ENCODE data around the gene SERBP1. TPM values are rescaled to one million over a fixed set of nuclear protein-coding genes. Genes with fewer than 3 reads are reported as not detected.
"Not testable (repeated sequence)": the region's sequence is repeated elsewhere in the genome, so short reads cannot be mapped to it uniquely, and the experiment has no call there.

Gene SERBP1
- total RNA-seq, 4 donors from 2014 or later, result 115 to 307 (median 143) TPM

DNA sequence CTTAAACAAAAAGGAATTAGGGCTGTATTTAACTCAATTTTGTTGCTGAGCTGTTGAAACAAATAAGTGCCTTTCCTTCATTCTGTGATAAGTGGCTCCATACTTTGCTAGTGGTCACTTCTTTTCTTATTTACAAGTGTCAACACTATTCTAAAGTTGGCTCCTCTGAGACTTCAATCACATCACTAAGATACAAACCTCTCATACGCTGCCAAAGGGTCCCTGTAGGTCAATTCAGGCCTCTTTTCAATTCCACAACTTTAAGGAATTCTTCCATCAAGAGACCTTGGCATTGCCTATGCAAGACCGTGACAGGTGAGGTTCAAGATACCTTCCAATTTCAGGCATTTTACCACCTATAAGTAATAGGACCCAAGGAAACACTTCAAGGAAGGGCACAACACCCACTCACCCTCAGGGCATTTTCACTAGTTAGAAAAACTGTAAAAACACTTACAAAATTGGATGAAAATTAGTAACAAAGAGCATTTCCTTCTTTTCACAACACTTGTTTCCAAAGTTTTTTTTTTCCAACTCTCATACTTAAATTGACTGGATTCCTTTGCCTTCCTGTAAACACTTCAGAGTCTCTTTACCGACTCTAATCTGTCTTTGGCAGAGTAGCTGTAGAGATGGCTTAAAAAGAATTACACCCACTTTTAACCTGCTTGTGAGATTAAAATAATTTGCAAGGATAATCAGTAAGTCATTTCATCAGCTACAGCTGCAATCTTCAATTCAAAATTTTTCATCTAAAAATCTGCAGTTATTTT is 24.5 kb downstream of the SERBP1 start:
- no peaks in the 10 kb centered on the region for H3K36me3 ChIP-seq
- no peaks in the 10 kb centered on the region for H3K4me1 ChIP-seq
- no peaks in the 10 kb centered on the region for H3K27me3 ChIP-seq
- no peak overlapping the region for H3K4me3 ChIP-seq
- intact Hi-C loops (cut with DNase I; ENCODE audit: low total_unique reads), result no loop called here
- H3K9me3 ChIP-seq, result no peaks in the 10 kb centered on the region
- TF ChIP-seq POLR2A (IDR thresholded peaks at IDR 0.05), result no peak
- TF ChIP-seq, protein P1, sequence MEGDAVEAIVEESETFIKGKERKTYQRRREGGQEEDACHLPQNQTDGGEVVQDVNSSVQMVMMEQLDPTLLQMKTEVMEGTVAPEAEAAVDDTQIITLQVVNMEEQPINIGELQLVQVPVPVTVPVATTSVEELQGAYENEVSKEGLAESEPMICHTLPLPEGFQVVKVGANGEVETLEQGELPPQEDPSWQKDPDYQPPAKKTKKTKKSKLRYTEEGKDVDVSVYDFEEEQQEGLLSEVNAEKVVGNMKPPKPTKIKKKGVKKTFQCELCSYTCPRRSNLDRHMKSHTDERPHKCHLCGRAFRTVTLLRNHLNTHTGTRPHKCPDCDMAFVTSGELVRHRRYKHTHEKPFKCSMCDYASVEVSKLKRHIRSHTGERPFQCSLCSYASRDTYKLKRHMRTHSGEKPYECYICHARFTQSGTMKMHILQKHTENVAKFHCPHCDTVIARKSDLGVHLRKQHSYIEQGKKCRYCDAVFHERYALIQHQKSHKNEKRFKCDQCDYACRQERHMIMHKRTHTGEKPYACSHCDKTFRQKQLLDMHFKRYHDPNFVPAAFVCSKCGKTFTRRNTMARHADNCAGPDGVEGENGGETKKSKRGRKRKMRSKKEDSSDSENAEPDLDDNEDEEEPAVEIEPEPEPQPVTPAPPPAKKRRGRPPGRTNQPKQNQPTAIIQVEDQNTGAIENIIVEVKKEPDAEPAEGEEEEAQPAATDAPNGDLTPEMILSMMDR (IDR thresholded peaks at IDR 0.05), result no peak
- H3K27ac ChIP-seq, result no peak overlapping the region
- DNase-seq, result no peak

DNA sequence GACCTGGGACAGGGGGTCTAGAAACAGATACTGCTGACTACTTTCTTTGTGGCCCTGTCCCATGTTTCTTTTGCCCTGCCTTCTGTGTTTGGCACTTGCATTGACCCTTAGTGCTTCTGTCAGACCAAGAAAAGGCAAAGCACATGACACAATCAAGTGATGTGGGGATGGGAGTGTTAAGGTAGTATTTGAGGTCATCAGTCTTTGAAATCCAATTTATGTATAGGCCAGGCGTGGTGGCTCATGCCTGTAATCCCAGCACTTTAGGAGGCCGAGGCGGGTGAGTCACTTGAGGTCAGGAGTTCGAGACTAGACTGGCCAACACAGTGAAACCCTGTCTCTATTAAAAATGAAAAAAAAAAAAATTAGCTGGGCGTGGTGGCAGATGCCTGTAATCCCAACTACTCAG is 26.0 kb downstream of the SERBP1 start:
- H3K4me3 ChIP-seq, result no peak overlapping the region

DNA sequence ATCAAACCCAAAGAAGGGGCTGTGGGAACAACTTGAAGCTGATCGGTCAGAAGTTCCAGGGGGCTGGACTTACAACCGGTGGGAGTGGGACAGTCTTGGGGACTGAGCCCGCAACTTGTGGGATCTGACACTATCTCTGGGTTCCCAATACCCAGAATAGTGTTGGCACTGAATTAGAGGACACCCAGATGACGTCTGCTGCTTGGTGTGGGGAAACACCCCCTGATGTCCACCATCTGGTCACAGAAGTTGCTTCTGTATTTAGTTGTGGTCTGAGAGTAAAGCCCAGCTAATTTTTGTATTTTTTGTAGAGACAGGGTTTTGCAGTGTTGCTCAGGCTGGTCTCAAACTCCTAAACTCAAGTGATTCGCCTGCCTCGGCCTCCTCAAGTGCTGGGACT is 28.8 kb downstream of the SERBP1 start:
- H3K27ac ChIP-seq, result no peak overlapping the region
- no peaks in the 10 kb centered on the region for H3K27me3 ChIP-seq
- H3K36me3 ChIP-seq, result no peaks in the 10 kb centered on the region
- DNase-seq, result no peak
- no peak for TF ChIP-seq POLR2A (IDR thresholded peaks at IDR 0.05)
- TF ChIP-seq, protein P1 (IDR thresholded peaks at IDR 0.05), result no peak
- no peaks in the 10 kb centered on the region for H3K9me3 ChIP-seq
- H3K4me1 ChIP-seq, result no peaks in the 10 kb centered on the region
- intact Hi-C loops (cut with DNase I; ENCODE audit: low total_unique reads), result no loop called here
- H3K4me3 ChIP-seq, result no peak overlapping the region

More for the DNA sequence above, 26.0 kb downstream of the SERBP1 start:
- Histone ChIP-seq H3K4me1 (no peaks in the 10 kb centered on the region), H3K27me3 (no peaks in the 10 kb centered on the region), H3K27ac (no peak overlapping the region), H3K36me3 (no peaks in the 10 kb centered on the region), H3K9me3 (no peaks in the 10 kb centered on the region)
- intact Hi-C loops (cut with DNase I; ENCODE audit: low total_unique reads), result no loop called here
- DNase-seq, result no peak
- TF ChIP-seq, protein P1 (IDR thresholded peaks at IDR 0.05), result no peak
- no peak for TF ChIP-seq POLR2A (IDR thresholded peaks at IDR 0.05)

DNA sequence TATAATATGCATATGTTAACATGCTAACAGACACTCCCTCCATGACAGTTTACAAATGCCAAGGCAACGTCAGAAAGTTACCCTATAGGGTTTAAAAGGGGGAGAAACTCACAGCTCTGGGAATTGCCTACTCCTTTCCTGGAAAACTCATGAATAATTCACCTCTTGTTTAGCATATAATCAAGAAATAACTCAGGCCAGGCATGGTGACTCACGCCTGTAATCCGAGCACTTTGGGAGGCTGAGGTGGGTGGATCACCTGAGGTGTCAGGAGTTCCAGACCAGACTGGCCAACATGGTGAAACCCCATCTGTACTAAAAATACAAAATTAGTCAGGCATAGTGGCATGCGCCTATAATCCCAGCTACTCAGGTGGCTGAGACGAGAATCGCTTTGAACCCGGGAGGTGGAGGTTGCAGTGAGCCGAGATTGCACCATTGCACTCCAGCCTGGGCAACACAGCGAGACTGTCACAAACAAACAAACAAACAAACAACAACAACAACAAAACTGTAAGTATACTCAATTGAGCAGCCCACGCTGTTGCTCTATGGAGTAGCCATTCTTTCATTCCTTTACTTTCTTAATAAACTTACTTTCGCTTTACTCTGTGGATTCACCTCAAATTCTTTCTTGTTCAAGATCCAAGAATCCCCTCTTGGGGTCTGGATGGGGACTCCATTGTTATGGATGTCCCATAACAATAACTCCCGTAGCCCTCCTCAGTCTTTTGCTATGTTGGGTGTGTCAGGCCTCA is 30.0 kb downstream of the SERBP1 start:
- H3K27ac ChIP-seq; intact Hi-C loops (cut with DNase I; ENCODE audit: low total_unique reads); H3K27me3 ChIP-seq; DNase-seq; H3K4me3 ChIP-seq; H3K9me3 ChIP-seq; H3K36me3 ChIP-seq; H3K4me1 ChIP-seq: not testable (repeated sequence)

DNA sequence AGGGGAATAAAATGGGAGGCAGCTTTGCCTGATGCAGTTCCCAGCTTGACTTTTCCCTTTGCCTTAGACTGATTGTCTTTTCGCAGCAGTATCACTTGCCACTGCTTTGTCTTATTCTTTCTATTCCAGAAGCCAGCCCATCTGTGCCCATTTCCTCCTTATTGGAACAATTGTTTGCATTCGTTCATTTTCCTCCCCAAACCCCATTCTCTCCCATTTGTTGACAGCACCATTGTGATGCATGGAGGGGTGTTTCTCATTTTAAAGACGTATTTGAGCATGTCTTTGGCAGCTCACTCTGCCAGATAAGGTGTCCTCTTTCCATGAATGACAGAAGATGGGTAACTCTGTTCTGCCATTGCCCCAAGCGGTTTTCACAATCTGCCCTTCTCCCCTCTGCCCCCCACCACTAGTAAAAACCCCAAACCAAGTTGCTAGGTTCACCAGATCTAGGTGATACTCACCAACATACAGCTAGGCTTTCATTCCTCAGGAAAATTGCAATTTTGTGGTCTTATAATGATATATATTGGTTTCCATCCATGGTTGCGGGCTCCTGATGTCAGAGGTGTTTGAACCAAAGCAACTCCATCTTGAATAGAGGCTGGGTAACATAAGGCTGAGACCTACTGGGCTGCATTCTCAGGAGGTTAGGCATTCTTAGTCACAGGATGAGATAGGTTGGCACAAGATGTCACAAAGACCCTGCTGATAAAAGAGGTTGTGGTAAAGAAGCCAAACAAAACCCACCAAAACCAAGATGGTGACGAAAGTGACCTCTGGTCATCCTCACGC is 30.8 kb downstream of the SERBP1 start:
- Histone ChIP-seq H3K4me3 (no peak overlapping the region), H3K27me3 (no peaks in the 10 kb centered on the region), H3K36me3 (no peaks in the 10 kb centered on the region), H3K4me1 (no peaks in the 10 kb centered on the region), H3K27ac (no peak overlapping the region), H3K9me3 (no peaks in the 10 kb centered on the region)
- no peak for DNase-seq
- intact Hi-C loops (cut with DNase I; ENCODE audit: low total_unique reads), result no loop called here
- TF ChIP-seq POLR2A (IDR thresholded peaks at IDR 0.05), result no peak
- TF ChIP-seq, protein P1 (IDR thresholded peaks at IDR 0.05), result no peak
